SK-N-MC (cell line): ENCODE measurements around the gene AK5.

ENCODE experiments used
- DNase-seq: peaks from one replicate; pipeline ENCODE4 v3.0.0-alpha.2; 2011; ENCODE audit warnings: low read depth, low spot score
- H3K27ac ChIP-seq: fragments of 200-600 bp; sonication (generic); 2 replicates; pipeline ENCODE4 v1.5.1; 2016; ENCODE audit warnings: mixed run types
- H3K36me3 ChIP-seq: fragments of 200-600 bp; sonication (generic); 2 replicates; pipeline ENCODE4 v1.6.1; 2017; ENCODE audit warnings: antibody characterized with exemption, low read length, mixed read lengths; ENCODE audit not compliant: insufficient read depth
- H3K4me3 ChIP-seq: fragments of 200-600 bp; sonication (generic); 2 replicates; pipeline ENCODE4 v1.5.1; 2016
- H3K9ac ChIP-seq: fragments of 200-600 bp; sonication (generic); 2 replicates; pipeline ENCODE4 v1.8.0; 2017; ENCODE audit warnings: mixed run types, mixed read lengths; ENCODE audit not compliant: insufficient read length
- H3K9me3 ChIP-seq: fragments of 200-600 bp; sonication (generic); 2 replicates; pipeline ENCODE4 v1.6.1; 2017; ENCODE audit warnings: low read depth, mild to moderate bottlenecking, antibody characterized with exemption, low read length, moderate library complexity, mixed read lengths
- EZH2 ChIP-seq: fragments of 200-600 bp; sonication (generic); IDR thresholded peaks from one replicate; pipeline ENCODE4 v1.6.1; 2017; ENCODE audit warnings: antibody characterized with exemption
- FOXP2 ChIP-seq: optimal IDR thresholded peaks from 2 replicates; pipeline ENCODE3; 2011; ENCODE audit warnings: mild to moderate bottlenecking, moderate library complexity; ENCODE audit not compliant: insufficient read depth; ENCODE audit errors: extremely low read length, control extremely low read depth
- POLR2AphosphoS5 ChIP-seq: IDR thresholded peaks from 2 replicates; pipeline ENCODE4 v1.6.1; 2012; ENCODE audit warnings: mild to moderate bottlenecking, low read depth, low read length, borderline replicate concordance

The AK5 gene

GRCh38 chr1:77421504-77422233, 139.8 kb downstream of the AK5 start:
- no peaks in the 10 kb centered on the region for H3K9me3 ChIP-seq
- no peak for DNase-seq
- no peak overlapping the region for H3K9ac ChIP-seq
- TF ChIP-seq FOXP2 (no peak), POLR2AphosphoS5 (no peak), EZH2 (no peak)
- no peaks in the 10 kb centered on the region for H3K36me3 ChIP-seq
- H3K4me3 ChIP-seq, result no peak overlapping the region
- H3K27ac ChIP-seq, result no peak overlapping the region

GRCh38 chr1:77424236-77424635, 142.4 kb downstream of the AK5 start:
- Histone ChIP-seq H3K36me3 (no peaks in the 10 kb centered on the region), H3K9me3 (no peaks in the 10 kb centered on the region), H3K4me3 (no peak overlapping the region), H3K9ac (no peak overlapping the region), H3K27ac (no peak overlapping the region)
- no peak for TF ChIP-seq POLR2AphosphoS5
- no peak for DNase-seq

GRCh38 chr1:77428068-77428467, 146.2 kb downstream of the AK5 start:
- Histone ChIP-seq H3K9me3 (no peaks in the 10 kb centered on the region), H3K9ac (no peak overlapping the region), H3K4me3 (no peak overlapping the region), H3K36me3 (no peaks in the 10 kb centered on the region), H3K27ac (no peak overlapping the region)
- DNase-seq, result no peak
- TF ChIP-seq FOXP2, result no peak
- no peak for TF ChIP-seq EZH2
- no peak for TF ChIP-seq POLR2AphosphoS5

GRCh38 chr1:77430966-77431690, 149.3 kb downstream of the AK5 start:
- no peak for TF ChIP-seq EZH2
- no peak for TF ChIP-seq FOXP2
- TF ChIP-seq POLR2AphosphoS5, result no peak
- no peak overlapping the region for H3K9ac ChIP-seq
- H3K4me3 ChIP-seq, result no peak overlapping the region
- H3K9me3 ChIP-seq, result no peaks in the 10 kb centered on the region
- DNase-seq, result no peak
- H3K27ac ChIP-seq, result no peak overlapping the region
- H3K36me3 ChIP-seq, result no peaks in the 10 kb centered on the region

- no peak overlapping the region for H3K4me3 ChIP-seq
- no peak for DNase-seq
- TF ChIP-seq FOXP2 (no peak), POLR2AphosphoS5 (no peak)
- no peaks in the 10 kb centered on the region for H3K9me3 ChIP-seq
- no peaks in the 10 kb centered on the region for H3K36me3 ChIP-seq
- no peak overlapping the region for H3K9ac ChIP-seq
- H3K27ac ChIP-seq, result no peak overlapping the region
These were observed 152.1 kb downstream of the AK5 start for GRCh38 chr1:77433934-77434333.

- H3K4me3 ChIP-seq, result no peak overlapping the region
- no peaks in the 10 kb centered on the region for H3K36me3 ChIP-seq
- TF ChIP-seq POLR2AphosphoS5, result no peak
- no peak for DNase-seq
- H3K27ac ChIP-seq, result no peak overlapping the region
- peaks cover 3% of the 10 kb centered on the region; the same call in 1 of the 2 replicates for H3K9me3 ChIP-seq
- no peak overlapping the region for H3K9ac ChIP-seq
These were observed 153.1 kb downstream of the AK5 start for GRCh38 chr1:77434967-77435366.

GRCh38 chr1:77438236-77438913, 156.6 kb downstream of the AK5 start:
- Histone ChIP-seq H3K9ac (no peak overlapping the region), H3K36me3 (no peaks in the 10 kb centered on the region), H3K9me3 (peaks cover 6% of the 10 kb centered on the region; the same call in 1 of the 2 replicates), H3K27ac (peak overlapping the region; percentile 11; the same call in 1 of the 2 replicates), H3K4me3 (peak overlapping the region; percentile 20; the same call in 1 of the 2 replicates)
- no peak for TF ChIP-seq FOXP2
- TF ChIP-seq EZH2, result no peak
- TF ChIP-seq POLR2AphosphoS5, result no peak
- no peak for DNase-seq

- TF ChIP-seq FOXP2 (no peak), EZH2 (no peak), POLR2AphosphoS5 (no peak)
- Histone ChIP-seq H3K9me3 (no peaks in the 10 kb centered on the region), H3K9ac (no peak overlapping the region), H3K27ac (no peak overlapping the region), H3K4me3 (no peak overlapping the region), H3K36me3 (no peaks in the 10 kb centered on the region)
- DNase-seq, result no peak
These were observed 165.2 kb downstream of the AK5 start for GRCh38 chr1:77446841-77447555.
